HEK293T (cell line): ENCODE measurements around the gene PRKCA.

Experiments used
- CTBP1 ChIP-seq: fragments of 450-650 bp; IDR thresholded peaks from 2 replicates; pipeline ENCODE4 v1.6.1; 2016; ENCODE audit warnings: borderline replicate concordance
- ELF4 ChIP-seq: fragments of 450-650 bp; IDR thresholded peaks from 2 replicates; pipeline ENCODE4 v1.6.1; 2017; ENCODE audit warnings: antibody characterized with exemption
- FOXA1 ChIP-seq: fragments of 450-650 bp; IDR thresholded peaks from 2 replicates; pipeline ENCODE4 v1.6.1; 2016; ENCODE audit warnings: mild to moderate bottlenecking
- L3MBTL2 ChIP-seq: fragments of 450-650 bp; conservative IDR thresholded peaks from 2 replicates; pipeline ENCODE4 v1.6.1; 2016; ENCODE audit warnings: mild to moderate bottlenecking
- LEF1 ChIP-seq: fragments of 450-650 bp; IDR thresholded peaks from 2 replicates; pipeline ENCODE4 v1.6.1; 2017; ENCODE audit warnings: mild to moderate bottlenecking, borderline replicate concordance
- NFRKB ChIP-seq: fragments of 450-650 bp; IDR thresholded peaks from 2 replicates; pipeline ENCODE4 v1.6.1; 2016; ENCODE audit warnings: mild to moderate bottlenecking, moderate library complexity
- SP1 ChIP-seq: fragments of 450-650 bp; IDR thresholded peaks from 2 replicates; pipeline ENCODE4 v1.6.1; 2017
- TARDBP ChIP-seq: fragments of 450-650 bp; IDR thresholded peaks from 2 replicates; pipeline ENCODE4 v1.6.1; 2016
- ZNF384 ChIP-seq: fragments of 450-650 bp; IDR thresholded peaks from 2 replicates; pipeline ENCODE4 v1.6.1; 2016
- TF ChIP-seq, protein P1 (sequence below): fragments of 450-650 bp; IDR thresholded peaks from 2 replicates; pipeline ENCODE4 v1.6.1; 2016

DNA sequence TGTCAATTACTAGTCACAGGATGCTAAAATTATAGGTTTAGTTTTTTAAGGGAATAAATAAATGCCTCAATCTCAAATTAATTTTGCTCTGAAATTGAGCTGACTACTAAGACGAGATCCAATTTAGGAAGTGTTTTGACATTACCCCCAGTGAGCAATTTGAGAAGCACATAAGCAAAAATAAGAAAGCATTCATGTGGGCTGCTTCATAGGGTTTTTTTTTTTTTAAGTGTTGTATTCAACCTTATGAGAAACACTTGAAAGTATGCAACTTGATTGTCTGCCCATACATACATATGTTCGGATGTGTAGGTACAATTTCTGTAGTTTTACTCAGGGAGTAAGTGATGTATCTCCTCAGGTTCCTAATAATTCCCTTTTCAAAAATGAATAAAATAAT lies 77.6 kb downstream of the PRKCA start:
- TF ChIP-seq L3MBTL2 (no peak), FOXA1 (no peak), NFRKB (no peak), SP1 (no peak), ZNF384 (no peak), CTBP1 (no peak), TARDBP (no peak), ELF4 (no peak), LEF1 (no peak)
- TF ChIP-seq, protein P1, sequence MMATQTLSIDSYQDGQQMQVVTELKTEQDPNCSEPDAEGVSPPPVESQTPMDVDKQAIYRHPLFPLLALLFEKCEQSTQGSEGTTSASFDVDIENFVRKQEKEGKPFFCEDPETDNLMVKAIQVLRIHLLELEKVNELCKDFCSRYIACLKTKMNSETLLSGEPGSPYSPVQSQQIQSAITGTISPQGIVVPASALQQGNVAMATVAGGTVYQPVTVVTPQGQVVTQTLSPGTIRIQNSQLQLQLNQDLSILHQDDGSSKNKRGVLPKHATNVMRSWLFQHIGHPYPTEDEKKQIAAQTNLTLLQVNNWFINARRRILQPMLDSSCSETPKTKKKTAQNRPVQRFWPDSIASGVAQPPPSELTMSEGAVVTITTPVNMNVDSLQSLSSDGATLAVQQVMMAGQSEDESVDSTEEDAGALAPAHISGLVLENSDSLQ, result no peak
